ENCODE measurements around the gene SULT1A1.
"Not testable (repeated sequence)": the region's sequence is repeated elsewhere in the genome, so short reads cannot be mapped to it uniquely, and the experiment has no call there.

Gene SULT1A1

GRCh38 chr16:28590384-28591340 lies 19.2 kb downstream of the SULT1A1 start:
- no peak for DNase-seq

DNA sequence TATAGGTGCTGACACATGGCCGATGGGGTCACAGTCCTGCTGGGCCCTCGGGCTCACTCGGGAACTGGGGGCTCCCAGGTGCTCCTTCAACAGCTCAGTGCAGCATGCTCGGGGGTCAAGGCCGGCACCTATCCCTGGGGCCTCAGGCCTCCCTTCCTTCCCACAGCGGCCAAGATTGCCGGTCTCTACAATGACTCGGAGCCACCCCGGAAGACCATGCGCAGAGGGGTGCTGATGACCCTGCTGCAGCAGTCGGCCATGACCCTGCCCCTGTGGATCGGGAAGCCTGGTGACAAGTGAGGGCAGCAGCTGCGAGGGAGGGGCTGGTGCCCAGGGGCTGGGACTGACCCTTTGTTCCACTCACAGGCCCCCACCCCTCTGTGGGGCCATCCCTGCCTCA lies 19.9 kb downstream of the SULT1A1 start:
- DNase-seq, result no peak

GRCh38 chr16:28589069-28589468 lies 20.8 kb downstream of the SULT1A1 start:
- DNase-seq, result no peak

DNA sequence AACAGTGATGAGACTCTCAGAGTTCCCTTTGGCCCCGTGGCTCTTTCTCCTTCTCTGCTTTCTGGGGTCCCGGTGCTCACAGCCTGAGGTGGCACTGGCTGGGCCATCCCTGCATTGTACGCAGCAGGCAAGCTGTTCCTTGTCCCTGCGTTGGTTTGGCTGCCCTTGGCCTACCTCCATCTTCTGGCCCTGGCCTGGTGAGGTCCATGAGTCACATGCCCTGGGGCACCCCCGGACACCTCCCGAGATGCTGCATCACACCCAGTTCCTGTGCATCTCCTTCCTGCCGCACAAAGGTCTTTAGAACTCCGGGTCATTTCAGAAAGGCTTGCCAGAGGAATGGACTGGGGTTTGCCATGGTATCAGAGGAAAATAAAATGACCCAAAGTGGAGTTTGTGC lies 22.5 kb downstream of the SULT1A1 start:
- DNase-seq, result no peak

GRCh38 chr16:28586466-28586865 lies 23.4 kb downstream of the SULT1A1 start:
- no peak for DNase-seq

DNA sequence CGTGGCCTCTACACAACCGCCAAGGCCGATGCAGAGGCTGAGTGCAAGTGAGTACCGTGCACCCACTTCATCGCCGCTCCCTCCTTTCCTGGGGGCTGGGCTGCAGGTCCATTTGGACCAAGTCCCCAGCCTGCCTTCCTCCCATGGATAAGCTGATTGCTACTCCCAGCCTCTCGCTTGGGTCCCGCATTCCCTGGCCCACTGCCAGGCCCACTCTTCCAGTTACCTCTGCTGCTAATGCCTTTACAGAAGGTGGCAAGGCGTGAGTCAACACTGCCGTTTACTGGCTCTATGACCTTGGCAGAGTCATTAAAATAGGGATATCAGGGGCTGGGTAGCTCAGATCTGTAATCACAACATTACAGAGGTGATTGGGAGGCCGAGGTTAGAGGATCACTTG lies 24.2 kb downstream of the SULT1A1 start:
- no peak for DNase-seq

DNA sequence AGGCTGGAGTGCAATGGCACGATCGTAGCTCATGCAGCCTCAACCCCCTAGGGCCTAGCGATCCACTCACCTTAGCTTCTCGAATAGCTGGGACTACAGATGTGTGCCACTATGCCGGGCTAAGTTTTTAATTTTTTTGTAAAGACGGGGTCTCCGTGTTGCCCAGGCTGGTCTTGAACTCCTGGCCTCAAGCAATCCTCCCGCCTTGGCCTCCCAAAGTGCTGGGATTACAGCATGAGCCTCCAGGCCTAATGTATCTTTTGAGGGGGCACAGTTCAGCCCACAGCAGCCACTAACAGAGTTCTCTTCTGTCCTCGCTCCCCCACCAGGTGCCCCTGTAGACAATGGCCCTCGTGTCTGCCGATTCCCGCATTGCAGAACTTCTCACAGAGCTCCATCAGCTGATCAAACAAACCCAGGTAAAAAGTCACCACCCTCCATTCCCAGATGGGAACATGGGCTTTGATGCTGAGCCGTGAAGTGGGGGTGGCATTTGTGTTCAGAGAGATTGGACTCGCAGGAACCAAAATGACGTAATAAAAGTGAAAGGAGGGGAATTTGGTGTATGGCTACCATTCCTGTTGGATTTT lies 29.0 kb downstream of the SULT1A1 start:
- no peak for DNase-seq

- DNase-seq, result no peak
Observed at GRCh38 chr16:28575446-28576109, 34.3 kb downstream of the SULT1A1 start.

- DNase-seq, result no peak
Observed at GRCh38 chr16:28574925-28575324, 34.9 kb downstream of the SULT1A1 start.

DNA sequence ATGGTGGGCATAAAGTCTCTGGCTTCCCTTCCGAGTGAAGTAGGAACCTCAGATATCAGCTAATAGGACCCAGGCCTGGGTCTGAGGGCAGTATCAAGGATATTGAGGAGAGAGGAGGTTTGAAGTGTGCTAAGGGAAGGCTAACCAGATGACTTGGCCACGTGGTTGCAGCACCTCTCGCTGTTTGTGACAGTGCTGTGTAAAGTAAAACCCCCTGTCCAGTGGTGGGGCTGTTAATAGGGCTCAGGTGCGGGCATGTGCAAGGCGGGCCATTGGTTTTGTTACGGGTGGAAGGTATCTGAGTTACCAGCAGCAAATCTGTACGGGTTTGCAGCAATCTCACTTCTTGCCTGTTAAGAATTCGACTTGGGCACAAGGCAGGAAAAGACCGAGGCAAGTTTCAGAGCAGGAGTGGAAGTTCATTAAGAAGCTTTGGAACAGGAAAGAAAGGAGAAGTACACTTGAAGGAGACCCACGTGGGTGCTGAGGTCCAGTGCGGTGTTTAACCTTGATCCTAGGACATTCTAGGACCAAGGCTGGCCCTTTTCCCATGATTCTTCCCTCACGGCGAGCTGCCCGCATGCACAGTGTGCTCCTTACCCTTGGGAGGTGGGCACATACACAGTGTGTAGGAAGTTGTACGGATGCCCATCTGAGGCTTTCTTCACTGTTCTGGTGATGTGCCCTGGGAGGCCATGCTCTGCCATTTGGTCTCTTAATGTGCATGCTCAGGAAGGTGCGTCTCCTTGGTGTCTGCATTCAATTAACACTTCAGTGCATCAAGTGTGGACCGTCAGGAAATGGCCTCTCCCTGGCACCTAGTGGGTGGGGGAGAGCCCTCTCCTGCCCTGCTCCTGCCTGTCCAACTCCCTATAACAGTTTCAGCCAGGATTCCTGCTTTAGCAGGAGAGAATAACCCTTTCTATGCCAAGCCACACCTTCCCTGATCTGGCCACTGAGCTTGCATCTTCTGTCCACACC lies 35.8 kb downstream of the SULT1A1 start:
- no peak for DNase-seq

DNA sequence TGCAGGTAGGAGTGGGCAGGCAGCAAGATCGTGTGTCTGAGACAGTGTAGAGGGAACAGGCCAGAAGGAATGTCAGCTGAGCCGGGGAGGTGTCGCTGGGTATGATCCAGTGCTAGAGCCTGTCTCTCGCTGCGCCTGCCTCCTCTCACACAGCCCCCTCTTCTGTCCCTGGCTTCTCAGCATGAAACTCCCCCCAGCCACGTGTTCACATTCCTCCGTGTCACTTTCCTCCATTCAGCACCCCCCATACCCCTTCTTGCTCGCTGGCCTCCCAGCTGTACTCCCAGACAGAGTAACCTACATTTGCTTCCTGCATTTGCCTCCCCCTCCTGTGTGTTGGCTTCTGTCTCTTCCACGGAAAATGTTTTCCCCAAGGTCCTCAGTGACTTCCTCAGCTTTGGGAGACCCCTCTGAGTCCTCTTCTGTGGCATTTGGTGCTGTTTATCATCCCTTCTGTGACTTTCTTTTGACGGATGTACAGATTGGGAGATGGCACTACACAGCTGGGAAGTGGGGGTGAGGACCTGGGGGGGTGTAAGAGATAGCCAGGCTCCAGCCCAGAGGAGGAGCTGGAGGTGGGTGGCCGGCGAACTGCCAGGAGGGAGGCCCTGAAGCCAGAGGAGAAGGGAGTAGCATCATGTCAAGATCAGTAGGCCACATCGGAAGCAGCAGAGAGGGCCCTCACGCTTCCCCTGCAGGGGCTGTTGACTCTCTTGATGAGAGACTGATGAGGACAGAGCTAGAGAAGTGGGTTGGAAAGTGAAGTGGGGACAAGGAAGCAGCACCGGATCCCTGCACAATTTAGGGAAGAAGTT lies 36.9 kb downstream of the SULT1A1 start:
- no peak for DNase-seq

DNA sequence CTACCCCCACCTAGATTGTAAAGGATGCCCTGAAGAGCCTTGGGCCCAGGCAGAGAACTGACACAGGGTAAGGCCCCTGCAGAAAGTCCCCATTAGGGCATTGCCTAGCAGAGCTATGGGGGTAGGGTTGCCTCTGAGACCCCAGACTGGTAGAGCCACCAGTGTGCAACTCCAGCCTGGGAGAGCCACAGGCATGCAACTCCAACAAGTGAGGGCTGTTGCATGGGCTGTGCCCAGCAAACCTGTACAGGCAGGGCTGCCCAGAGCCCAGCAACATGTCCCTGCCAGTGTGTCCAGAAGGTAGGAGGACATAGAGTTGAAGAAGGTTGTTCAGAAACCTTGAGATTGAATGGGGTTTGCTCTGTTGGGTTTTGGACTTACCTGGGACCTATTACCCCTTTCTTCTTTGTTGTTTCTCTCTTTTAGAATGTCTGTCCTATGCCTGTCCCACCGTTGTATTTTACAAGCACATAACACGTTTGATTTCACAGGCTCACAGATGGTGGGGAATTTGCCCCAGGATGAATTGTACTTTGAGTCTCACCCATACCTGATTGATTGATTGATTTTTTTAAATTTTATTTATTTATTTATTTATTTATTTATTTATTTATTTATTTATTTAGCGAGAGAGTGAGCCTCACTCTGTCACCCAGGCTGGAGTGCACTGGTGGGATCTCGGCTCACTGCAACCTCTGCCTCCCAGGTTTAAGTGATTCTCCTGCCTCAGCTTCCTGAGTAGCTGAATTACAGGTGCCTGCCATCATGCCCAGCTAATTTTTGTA lies 39.7 kb downstream of the SULT1A1 start:
- no peak for DNase-seq

DNA sequence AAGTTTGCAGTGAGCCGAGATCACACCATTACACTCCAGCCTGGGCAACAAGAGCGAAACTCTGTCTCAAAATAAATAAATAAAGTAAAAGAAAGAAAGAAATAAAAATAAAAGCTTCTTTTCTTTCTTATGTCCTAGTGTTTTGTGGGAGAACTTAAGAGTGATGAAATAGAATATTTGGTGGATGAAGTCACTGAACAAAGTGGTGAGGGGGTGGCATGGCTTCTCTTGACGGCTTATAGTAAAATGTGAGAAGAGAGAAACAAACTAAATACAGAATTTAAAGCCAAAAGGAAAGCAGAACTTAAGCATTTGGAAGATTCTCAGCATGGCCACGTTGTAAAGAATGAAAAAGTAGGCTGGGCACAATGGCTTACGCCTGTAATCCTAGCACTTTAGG lies 40.8 kb downstream of the SULT1A1 start:
- no peak for DNase-seq

DNA sequence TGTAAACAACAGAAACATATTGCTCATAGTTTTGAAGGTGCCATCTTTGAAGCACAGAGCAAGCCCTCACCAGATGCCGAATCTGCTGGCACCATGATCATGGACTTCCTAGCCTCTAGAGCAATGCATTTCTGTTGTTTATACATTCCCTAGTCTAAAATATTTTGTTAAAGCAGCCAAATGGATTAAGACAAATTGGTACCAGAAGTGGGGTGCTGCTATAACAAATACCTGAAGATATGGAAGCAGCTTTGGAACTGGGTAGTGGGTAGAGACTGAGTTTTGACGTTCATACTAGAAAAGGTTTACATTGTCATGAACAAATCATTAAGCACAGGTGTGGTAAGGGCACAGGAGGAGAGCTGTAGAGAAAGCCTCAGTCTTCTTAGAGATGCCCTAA lies 42.6 kb downstream of the SULT1A1 start:
- DNase-seq, result no peak

DNA sequence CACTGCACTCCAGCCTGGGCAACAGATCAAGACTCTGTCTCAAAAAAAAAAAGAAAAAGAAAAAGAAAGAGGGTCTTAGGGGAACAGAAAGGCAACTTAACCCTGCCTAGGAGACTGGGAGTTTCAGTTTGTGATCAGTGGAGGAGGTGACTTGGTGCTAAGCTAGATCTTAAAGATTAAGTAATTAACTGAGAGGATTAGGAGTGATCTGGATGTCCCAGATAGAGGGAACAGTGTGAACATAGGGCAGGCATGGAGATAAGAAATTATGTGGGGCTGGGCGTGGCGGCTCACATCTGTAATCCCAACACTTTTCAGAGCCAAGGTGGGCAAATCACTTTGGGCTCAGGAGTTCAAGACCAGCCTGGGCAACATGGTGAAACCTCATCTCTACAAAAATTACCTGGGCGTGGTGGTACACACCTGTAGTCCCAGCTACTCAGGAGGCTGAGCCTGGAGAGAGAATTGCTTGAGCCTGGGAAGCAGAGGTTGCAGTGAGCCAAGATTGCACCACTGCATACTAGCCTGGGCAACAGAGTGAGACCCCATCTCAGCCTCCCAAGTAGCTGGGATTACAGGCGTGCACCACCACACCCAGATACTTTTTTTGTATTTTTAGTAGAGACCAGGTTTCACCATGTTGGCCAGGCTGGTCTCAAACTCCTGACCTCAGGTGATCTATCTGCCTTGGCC lies 43.5 kb downstream of the SULT1A1 start:
- DNase-seq, result not testable (repeated sequence)

DNA sequence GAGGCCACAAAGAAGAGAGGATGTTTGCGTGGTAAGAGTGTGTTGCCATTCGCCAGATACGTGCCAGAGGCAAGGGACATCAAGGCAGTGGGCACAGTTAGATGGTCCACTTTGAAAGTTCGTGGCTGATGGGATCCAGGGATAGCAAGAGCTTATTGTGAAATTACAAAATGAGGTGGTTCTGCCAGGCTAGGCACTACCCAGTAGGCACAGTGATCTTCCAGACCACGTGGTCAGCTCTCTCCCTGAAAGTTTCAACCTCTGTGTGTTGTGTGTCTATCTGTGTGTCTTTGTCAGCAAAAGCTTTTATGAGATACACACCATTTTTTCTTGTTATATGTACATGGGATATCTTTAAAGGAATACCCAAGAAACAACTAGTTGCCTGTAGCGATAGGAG lies 46.6 kb downstream of the SULT1A1 start:
- no peak for DNase-seq

DNA sequence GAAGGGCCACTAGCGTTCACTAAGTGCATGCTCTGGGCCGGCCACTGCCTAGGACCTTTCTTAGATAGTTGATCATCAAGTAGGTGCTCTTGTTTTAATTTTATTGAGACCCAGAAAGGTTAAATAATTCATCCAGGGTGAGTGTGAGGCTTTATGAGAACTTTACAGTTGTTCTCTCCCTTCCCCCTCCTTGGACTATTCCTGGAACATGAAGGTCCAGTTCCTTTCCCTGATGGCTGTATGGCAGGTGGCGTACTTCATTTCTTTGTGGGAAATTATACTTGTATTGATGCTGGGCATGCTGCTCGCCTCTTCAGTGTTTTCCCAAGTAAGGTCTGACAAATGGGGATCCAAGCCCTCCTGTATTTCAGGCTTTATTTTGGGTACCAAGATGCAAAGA lies 47.6 kb downstream of the SULT1A1 start:
- no peak for DNase-seq

GRCh38 chr16:28561557-28562187 lies 48.2 kb downstream of the SULT1A1 start:
- no peak for DNase-seq

- DNase-seq, result no peak
Observed at GRCh38 chr16:28558456-28558855, 51.4 kb downstream of the SULT1A1 start.

DNA sequence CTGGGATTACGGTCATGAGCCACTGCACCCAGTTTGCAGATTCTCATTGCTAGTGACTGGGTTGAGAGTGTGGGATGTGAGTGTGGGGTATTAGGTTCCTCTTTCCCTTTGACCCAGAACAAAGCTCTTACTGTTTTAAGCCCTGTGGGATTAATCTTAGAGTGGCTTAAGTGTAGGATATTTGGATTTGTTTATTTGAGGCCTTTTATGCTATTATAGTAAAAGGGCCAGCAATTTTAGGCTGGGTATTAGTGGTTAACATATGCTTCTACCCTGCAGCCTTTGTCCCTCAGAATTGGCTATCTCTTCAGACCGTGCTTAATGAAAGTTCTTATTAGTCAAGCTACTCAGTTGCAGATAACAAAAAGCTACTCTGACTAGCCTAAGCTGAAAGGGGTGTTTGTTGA lies 52.9 kb downstream of the SULT1A1 start:
- no peak for DNase-seq

Data from NCI-H1092 treated with DMSO at 0.1 percent for 48 hours (cell line).